ENCODE results near the gene APOD. TPM values are rescaled to one million over a fixed set of nuclear protein-coding genes. Genes with fewer than 3 reads are reported as not detected.
A peak's percentile ranks its signal among the peaks of the same experiment; 100 is the strongest.
"Not testable (repeated sequence)": the region's sequence is repeated elsewhere in the genome, so short reads cannot be mapped to it uniquely, and the experiment has no call there.

APOD gene
- total RNA-seq, 1 experiment from 2014 or later = not detected

DNA sequence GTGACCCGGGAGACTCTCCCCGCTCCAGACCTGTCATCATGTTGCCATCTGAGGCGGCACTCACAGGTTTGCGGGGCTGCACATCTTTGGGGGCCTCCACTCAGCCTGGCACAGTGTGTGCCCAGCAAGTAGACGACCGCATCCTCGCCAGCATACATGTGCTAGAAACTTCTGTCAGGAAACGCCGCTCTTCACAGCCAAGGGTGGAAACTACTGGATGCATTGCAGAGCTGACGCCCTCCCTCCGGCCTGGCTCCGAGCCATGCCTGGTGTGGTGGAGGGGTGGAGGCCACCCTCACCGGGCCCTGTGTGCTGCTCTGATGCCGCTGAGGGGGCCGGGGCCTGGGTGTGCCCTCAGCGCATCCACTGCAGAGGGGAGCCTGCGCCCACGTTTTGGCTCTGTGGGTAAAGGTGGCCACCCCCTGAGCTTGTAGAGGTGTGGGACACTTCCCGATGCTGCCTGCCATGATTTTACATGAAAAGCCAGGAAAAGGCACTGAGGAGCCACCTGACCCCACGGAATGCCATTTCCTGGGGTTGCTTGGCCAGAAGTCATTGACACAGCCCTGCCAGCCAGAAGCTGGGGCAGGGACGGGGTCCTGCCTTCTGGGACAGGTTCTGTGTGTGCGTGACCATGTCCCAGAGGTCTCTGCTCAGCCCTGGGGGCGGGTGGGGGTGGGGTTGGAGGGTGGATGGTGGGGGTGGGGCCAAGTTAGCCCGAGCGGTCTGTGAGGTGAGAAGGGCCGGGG is 39.7 kb upstream of the APOD start:
- BruUV-seq (replicated peaks); H3K27me3 ChIP-seq (ENCODE audit: control insufficient read depth, insufficient read depth, low read length); H3K4me1 ChIP-seq (ENCODE audit: control insufficient read depth, insufficient read depth, low read length); ATAC-seq; CTCF ChIA-PET; DNase-seq (ENCODE audit: low read depth, low spot score); H3K9me3 ChIP-seq (ENCODE audit: control insufficient read depth, insufficient read depth, low read depth, low read length); H3K27ac ChIP-seq (ENCODE audit: low read length); H3K4me3 ChIP-seq (ENCODE audit: low read depth in 2 of 2, low read length in 2 of 2); H3K36me3 ChIP-seq (ENCODE audit: control insufficient read depth, insufficient read depth, low read length); intact Hi-C loops (cut with micrococcal nuclease; ENCODE audit: unreplicated experiment); in situ Hi-C loops (cut with HindIII; ENCODE audit: low pct_unique_long_range_greater_than_20kb, low sequenced_read_pairs); POLR2A ChIA-PET: not testable (repeated sequence)

DNA sequence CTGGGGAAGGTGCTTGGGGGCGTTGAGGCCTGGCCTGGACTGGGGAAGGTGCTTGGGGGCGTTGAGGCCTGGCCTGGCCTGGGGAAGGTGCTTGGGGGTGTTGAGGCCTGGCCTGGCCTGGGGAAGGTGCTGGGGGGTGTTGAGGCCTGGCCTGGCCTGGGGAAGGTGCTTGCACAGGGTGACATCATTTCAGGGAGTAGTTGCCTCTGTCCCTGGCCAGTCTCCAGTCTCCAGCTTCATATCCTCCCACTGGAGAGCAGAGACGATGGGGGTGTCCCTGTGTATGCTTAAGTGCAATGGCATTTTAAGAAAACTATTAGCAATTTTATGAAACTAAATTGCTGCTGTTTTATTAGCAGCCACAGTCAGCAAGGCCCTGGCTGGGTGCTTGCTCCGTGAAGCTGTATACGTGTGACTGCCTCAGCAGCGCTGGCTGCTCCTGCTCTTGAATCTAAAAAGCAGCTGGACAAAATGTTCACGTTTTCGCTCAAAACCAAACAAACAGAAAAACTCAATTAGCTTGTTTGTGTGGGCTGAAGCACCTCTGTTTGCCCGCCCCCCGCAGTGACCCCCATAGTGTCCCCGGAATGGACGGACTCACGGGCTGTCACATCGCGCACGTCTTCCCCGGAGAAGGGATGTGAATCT is 38.9 kb upstream of the APOD start:
- in situ Hi-C loops (cut with HindIII; ENCODE audit: low pct_unique_long_range_greater_than_20kb, low sequenced_read_pairs); POLR2A ChIA-PET; DNase-seq (ENCODE audit: low read depth, low spot score); H3K9me3 ChIP-seq (ENCODE audit: control insufficient read depth, insufficient read depth, low read depth, low read length); H3K4me3 ChIP-seq (ENCODE audit: low read depth in 2 of 2, low read length in 2 of 2); H3K4me1 ChIP-seq (ENCODE audit: control insufficient read depth, insufficient read depth, low read length); H3K27me3 ChIP-seq (ENCODE audit: control insufficient read depth, insufficient read depth, low read length); ATAC-seq; H3K27ac ChIP-seq (ENCODE audit: low read length); BruUV-seq (replicated peaks); H3K36me3 ChIP-seq (ENCODE audit: control insufficient read depth, insufficient read depth, low read length); CTCF ChIA-PET; intact Hi-C loops (cut with micrococcal nuclease; ENCODE audit: unreplicated experiment): not testable (repeated sequence)

DNA sequence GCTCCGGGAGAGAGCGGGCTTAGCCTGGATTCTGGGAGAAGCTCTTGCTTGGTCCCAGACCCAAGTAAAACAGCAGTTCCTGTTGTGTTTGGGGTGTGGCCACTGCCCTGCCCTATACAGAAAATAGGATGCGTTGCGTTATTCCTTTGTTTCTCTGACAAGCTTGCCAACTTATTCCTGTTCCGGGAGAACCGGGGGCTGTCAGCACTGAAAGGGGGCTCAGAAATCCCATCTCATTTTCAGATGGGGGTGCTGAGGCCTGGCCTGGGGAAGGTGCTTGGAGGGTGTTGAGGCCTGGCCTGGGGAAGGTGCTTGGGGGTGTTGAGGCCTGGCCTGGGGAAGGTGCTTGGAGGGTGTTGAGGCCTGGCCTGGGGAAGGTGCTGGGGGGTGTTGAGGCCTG is 38.3 kb upstream of the APOD start:
- POLR2A ChIA-PET; H3K27ac ChIP-seq (ENCODE audit: low read length); H3K4me1 ChIP-seq (ENCODE audit: control insufficient read depth, insufficient read depth, low read length); DNase-seq (ENCODE audit: low read depth, low spot score); intact Hi-C loops (cut with micrococcal nuclease; ENCODE audit: unreplicated experiment); H3K36me3 ChIP-seq (ENCODE audit: control insufficient read depth, insufficient read depth, low read length); ATAC-seq; BruUV-seq (replicated peaks); H3K9me3 ChIP-seq (ENCODE audit: control insufficient read depth, insufficient read depth, low read depth, low read length); CTCF ChIA-PET; H3K4me3 ChIP-seq (ENCODE audit: low read depth in 2 of 2, low read length in 2 of 2); in situ Hi-C loops (cut with HindIII; ENCODE audit: low pct_unique_long_range_greater_than_20kb, low sequenced_read_pairs); H3K27me3 ChIP-seq (ENCODE audit: control insufficient read depth, insufficient read depth, low read length): not testable (repeated sequence)

DNA sequence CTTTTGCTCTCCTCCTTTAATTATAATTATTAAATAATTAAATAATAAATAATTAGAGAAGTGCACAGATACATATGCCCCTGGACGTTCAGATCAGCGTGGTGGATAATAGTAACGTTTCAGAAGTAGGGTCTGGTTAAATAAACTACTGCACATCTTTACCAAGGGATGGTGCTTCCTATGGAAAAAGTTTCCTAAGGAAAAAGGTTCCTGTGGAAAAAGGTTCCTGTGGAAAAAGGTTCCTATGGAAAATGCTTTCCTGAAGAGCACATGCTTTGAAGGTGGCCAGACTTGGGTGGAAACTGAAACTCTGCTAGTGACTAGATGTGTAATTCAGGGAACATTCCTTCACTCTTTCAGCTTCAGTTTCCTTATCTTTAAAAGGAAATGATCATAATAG is 37.4 kb upstream of the APOD start:
- intact Hi-C loops (cut with micrococcal nuclease; ENCODE audit: unreplicated experiment); in situ Hi-C loops (cut with HindIII; ENCODE audit: low pct_unique_long_range_greater_than_20kb, low sequenced_read_pairs): not testable (repeated sequence)

DNA sequence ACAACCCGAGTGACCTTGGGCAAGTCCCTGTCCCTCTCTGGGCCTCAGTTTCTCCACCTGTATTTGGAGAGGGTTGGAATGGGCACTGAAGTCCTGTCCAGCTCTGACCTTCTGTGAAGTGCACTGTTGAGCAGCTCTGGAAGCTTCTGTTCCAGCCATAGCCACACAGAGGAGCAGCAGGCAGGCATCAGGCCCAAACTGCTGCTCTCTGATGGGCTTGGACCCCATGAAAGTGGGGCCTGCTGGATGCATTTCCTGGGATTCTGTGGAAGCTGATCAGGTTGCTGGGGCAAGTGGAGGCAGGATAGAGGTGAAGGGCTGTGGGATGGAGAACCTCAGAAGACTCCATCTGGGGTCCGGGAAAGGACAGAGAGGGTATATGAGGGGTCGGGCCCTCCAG is 36.7 kb upstream of the APOD start:
- intact Hi-C loops (cut with micrococcal nuclease; ENCODE audit: unreplicated experiment); ATAC-seq; H3K4me3 ChIP-seq (ENCODE audit: low read depth in 2 of 2, low read length in 2 of 2); in situ Hi-C loops (cut with HindIII; ENCODE audit: low pct_unique_long_range_greater_than_20kb, low sequenced_read_pairs); H3K27me3 ChIP-seq (ENCODE audit: control insufficient read depth, insufficient read depth, low read length); H3K4me1 ChIP-seq (ENCODE audit: control insufficient read depth, insufficient read depth, low read length); H3K9me3 ChIP-seq (ENCODE audit: control insufficient read depth, insufficient read depth, low read depth, low read length); H3K36me3 ChIP-seq (ENCODE audit: control insufficient read depth, insufficient read depth, low read length); POLR2A ChIA-PET; CTCF ChIA-PET; H3K27ac ChIP-seq (ENCODE audit: low read length); DNase-seq (ENCODE audit: low read depth, low spot score); BruUV-seq (replicated peaks): not testable (repeated sequence)

More for the DNA sequence above, 37.4 kb upstream of the APOD start:
- H3K9me3 ChIP-seq (ENCODE audit: control insufficient read depth, insufficient read depth, low read depth, low read length); H3K27me3 ChIP-seq (ENCODE audit: control insufficient read depth, insufficient read depth, low read length); H3K36me3 ChIP-seq (ENCODE audit: control insufficient read depth, insufficient read depth, low read length); BruUV-seq (replicated peaks); H3K27ac ChIP-seq (ENCODE audit: low read length); ATAC-seq; DNase-seq (ENCODE audit: low read depth, low spot score); H3K4me3 ChIP-seq (ENCODE audit: low read depth in 2 of 2, low read length in 2 of 2); H3K4me1 ChIP-seq (ENCODE audit: control insufficient read depth, insufficient read depth, low read length); CTCF ChIA-PET; POLR2A ChIA-PET: not testable (repeated sequence)

DNA sequence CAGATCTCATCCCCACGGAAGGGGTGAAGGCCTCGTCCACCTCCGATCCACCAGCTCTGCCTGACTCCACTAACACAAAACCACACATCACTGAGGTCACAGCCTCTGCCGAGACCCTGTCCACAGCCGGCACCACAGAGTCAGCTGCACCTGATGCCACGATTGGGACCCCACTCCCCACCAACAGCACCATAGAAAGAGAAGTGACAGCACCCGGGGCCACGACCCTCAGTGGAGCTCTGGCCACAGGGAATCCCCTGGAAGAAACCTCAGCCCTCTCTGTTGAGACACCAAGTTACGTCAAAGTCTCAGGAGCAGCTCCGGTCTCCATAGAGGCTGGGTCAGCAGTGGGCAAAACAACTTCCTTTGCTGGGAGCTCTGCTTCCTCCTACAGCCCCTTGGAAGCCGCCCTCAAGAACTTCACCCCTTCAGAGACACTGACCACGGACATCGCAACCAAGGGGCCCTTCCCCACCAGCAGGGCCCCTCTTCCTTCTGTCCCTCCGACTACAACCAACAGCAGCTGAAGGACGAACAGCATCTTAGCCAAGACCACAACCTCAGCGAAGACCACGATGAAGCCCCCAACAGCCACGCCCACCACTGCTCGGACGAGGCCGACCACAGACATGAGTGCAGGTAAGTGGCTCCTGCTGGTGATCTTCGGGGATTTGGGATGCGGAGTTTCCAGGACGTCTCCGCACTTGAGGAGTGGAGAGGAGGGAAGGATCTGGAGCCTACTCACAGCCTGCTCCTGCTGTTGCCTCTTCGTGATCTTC is 36.0 kb upstream of the APOD start:
- POLR2A ChIA-PET; BruUV-seq (replicated peaks); intact Hi-C loops (cut with micrococcal nuclease; ENCODE audit: unreplicated experiment); H3K27me3 ChIP-seq (ENCODE audit: control insufficient read depth, insufficient read depth, low read length); CTCF ChIA-PET; H3K4me1 ChIP-seq (ENCODE audit: control insufficient read depth, insufficient read depth, low read length); DNase-seq (ENCODE audit: low read depth, low spot score); H3K9me3 ChIP-seq (ENCODE audit: control insufficient read depth, insufficient read depth, low read depth, low read length); H3K36me3 ChIP-seq (ENCODE audit: control insufficient read depth, insufficient read depth, low read length); ATAC-seq; H3K27ac ChIP-seq (ENCODE audit: low read length); in situ Hi-C loops (cut with HindIII; ENCODE audit: low pct_unique_long_range_greater_than_20kb, low sequenced_read_pairs); H3K4me3 ChIP-seq (ENCODE audit: low read depth in 2 of 2, low read length in 2 of 2): not testable (repeated sequence)

DNA sequence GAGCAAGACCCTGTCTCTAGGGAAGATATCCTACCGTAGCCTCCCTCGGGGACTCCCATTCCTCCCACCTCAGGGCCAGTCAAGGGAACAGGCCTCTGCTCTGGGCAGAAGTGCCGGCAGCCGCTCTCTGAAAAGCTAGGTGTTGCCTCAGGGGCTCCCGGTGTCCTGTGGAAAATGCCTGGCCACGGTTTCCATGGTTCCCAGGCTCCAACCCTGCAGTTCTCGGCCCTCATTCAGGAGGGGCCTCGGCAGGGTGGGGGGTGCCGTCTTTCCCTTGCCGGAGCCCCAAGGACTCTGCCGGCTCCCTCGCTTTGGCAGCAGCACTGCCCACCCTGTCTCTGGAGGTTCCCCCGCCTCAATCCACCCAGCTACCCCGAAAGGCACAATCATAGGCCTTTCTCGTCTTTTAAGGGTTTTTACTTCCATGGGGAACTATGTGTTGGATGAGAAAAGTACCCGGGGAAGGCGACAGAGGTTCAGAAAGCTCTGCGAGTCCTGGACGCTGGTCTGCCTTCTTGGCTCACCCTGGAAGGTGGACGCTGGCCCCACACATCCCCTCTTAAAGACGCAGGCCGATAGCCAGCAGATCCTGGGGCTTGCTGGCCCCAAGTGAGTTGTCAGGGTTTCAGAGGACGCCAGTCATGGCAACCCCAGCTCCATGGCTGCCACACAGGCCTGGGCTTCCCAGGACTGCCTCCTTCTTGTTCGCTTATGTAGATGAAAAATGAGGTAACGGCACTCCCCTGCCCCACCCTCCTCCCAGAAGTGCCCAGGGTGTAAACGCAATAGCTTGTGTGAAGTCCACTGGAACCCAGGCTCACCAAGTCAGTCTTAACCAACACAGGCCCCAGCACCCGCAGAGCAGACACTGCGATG is 34.3 kb upstream of the APOD start:
- H3K27me3 ChIP-seq (ENCODE audit: control insufficient read depth, insufficient read depth, low read length); H3K4me3 ChIP-seq (ENCODE audit: low read depth in 2 of 2, low read length in 2 of 2); H3K9me3 ChIP-seq (ENCODE audit: control insufficient read depth, insufficient read depth, low read depth, low read length); POLR2A ChIA-PET; in situ Hi-C loops (cut with HindIII; ENCODE audit: low pct_unique_long_range_greater_than_20kb, low sequenced_read_pairs); CTCF ChIA-PET; intact Hi-C loops (cut with micrococcal nuclease; ENCODE audit: unreplicated experiment); DNase-seq (ENCODE audit: low read depth, low spot score); H3K27ac ChIP-seq (ENCODE audit: low read length); BruUV-seq (replicated peaks); H3K4me1 ChIP-seq (ENCODE audit: control insufficient read depth, insufficient read depth, low read length); H3K36me3 ChIP-seq (ENCODE audit: control insufficient read depth, insufficient read depth, low read length): not testable (repeated sequence)
- peak; percentile 48 for ATAC-seq

Measured in Panc1 (cell line).